GM13976 (cell line): ENCODE measurements around the gene ATXN7.

Source experiments
- DNase-seq: peaks from one replicate; pipeline ENCODE4 v3.0.0; 2012; ENCODE audit warnings: low spot score
- in situ Hi-C: fragments of 300-500 bp; cut with MboI; formaldehyde crosslinking; loops from one replicate; pipeline ENCODE4 v1.12.0; 2022; ENCODE audit warnings: low sequenced_read_pairs, mixed read lengths, inconsistent platforms; ENCODE audit not compliant: unreplicated experiment
- TF ChIP-seq, protein P1 (sequence below): IDR thresholded peaks from 2 replicates; pipeline ENCODE4 v1.5.1; 2012; ENCODE audit warnings: borderline replicate concordance, mild to moderate bottlenecking; ENCODE audit not compliant: insufficient read depth; ENCODE audit errors: extremely low read depth, missing control alignments, control extremely low read depth

ATXN7 gene

DNA sequence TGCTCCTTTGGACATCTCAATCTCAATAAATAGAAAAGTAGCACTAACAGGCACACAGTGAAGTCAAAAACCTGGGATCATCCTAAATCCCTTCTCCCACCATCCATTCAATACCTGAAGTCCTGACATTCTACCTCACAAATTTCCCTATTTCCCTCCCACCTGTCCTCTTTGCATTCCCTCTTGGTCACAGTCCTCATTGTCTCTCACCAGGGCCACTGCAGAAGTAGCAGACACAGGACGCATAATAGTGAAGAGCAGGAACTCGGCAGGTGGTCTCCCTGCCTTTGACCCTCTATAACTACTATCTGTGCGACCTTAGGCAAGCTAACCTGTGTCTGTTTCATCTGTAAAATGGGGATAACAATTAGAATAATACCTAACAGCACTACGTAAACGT lies 2.4 kb upstream of the ATXN7 start:
- no peak for DNase-seq
- in situ Hi-C loops = no loop called here
- TF ChIP-seq, protein P1, sequence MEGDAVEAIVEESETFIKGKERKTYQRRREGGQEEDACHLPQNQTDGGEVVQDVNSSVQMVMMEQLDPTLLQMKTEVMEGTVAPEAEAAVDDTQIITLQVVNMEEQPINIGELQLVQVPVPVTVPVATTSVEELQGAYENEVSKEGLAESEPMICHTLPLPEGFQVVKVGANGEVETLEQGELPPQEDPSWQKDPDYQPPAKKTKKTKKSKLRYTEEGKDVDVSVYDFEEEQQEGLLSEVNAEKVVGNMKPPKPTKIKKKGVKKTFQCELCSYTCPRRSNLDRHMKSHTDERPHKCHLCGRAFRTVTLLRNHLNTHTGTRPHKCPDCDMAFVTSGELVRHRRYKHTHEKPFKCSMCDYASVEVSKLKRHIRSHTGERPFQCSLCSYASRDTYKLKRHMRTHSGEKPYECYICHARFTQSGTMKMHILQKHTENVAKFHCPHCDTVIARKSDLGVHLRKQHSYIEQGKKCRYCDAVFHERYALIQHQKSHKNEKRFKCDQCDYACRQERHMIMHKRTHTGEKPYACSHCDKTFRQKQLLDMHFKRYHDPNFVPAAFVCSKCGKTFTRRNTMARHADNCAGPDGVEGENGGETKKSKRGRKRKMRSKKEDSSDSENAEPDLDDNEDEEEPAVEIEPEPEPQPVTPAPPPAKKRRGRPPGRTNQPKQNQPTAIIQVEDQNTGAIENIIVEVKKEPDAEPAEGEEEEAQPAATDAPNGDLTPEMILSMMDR = no peak

DNA sequence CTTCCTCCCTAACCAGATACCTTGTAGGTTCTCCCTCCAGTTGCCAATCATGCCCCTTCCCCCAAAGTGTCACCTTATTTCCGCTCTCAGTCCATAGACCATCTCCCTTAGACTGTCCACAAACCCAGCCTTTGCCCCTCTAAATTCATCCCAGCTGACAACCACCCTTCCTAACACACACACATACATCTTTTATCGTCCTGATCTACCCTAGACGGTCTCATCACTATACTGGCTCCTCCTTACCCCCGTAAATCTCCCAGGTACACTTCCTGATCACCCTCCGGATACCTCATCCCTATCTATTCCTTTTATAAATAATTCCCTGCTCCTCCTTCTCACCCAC lies 890 bp upstream of the ATXN7 start:
- DNase-seq = peak; percentile 34
- TF ChIP-seq, protein P1 = no peak
- in situ Hi-C loops = no loop called here

DNA sequence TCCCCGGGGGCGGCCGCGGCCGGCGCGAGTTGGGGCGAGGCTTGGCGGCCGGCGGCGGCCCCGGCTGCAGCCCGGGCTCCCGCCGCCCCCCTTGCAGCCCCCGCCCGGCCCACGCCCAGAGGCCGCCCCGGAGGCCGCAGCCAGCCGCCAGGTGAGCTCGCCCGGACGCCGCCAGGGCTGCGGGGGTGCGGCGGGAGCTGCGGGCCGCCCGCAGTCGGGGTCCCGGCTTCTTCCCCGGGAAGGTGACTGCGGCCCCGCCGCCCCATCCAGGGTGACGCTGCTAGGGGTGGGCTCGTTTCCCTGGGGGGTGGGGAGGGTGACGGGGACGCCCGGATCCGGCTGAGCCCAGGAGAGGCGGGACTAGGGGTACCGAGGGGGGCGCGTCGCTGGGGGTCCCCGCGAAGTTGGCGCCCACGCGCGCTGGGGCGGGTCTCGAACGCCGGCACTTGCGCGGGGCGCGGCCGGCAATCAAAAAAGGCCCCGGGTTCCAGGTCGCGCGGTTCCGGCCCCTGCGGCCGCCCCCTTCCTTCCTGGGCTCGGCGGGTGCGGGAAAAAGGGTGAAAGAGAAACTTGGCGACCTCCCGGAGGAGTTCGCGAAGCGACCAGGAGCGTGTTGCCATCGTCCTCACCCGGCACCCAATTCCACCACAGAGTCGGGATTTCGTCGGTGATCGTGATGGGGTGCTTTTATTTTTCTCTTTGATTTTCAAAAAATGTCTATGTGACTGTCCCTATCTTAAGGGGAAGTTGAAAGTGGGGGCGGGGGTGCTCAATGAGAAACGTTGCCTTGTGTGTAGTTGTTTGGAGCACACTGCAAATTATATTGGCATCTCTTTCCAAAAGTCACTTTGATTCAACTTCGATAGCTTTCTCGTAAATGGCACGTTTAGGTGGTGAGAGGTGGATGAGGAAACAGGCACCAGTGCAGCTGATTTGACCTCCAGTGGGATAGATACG lies 619 bp downstream of the ATXN7 start:
- TF ChIP-seq, protein P1 = no peak
- in situ Hi-C loops = no loop called here

DNA sequence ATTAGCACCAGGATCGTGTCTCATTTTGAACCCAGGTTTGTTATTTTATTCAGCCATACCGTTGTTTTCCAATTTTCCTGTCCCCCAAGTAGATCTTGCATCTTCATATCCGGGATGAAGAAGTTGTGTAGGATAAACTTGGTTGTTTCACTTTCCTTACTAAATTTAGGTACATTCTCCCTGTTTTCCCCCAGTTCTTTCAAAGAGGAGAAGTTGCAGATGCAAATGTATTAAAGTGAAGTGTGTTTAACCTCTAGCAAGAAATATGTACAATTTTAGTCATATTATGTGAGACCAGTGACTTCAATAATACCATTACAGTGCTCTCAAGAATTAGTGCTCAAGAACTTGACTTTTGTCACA lies 1.3 kb downstream of the ATXN7 start:
- in situ Hi-C loops = no loop called here
- TF ChIP-seq, protein P1 = no peak

More for the DNA sequence above, 619 bp downstream of the ATXN7 start:
- DNase-seq = peak; percentile 75

DNA sequence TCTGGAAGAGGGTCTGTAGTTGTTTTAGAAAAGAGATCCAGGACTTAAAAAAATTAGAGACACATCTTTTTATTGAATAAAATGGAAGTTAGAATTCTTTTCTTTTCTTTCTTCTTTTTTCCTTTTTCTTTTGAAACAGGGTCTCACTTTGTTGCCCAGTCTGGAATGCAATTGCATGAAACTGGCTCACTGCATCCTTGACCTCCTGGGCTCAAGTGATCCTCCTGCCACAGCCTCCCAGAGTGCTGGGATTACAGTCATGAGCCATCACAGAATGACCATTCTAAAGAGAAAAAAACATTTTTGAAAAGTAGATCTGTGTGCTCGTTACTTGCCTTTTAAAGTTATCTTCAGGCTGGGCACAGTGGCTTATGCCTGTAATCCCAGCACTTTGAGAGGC lies 3.6 kb downstream of the ATXN7 start:
- TF ChIP-seq, protein P1 = no peak
- in situ Hi-C loops = no loop called here
- no peak for DNase-seq

More for the DNA sequence above, 1.3 kb downstream of the ATXN7 start:
- DNase-seq = no peak

DNA sequence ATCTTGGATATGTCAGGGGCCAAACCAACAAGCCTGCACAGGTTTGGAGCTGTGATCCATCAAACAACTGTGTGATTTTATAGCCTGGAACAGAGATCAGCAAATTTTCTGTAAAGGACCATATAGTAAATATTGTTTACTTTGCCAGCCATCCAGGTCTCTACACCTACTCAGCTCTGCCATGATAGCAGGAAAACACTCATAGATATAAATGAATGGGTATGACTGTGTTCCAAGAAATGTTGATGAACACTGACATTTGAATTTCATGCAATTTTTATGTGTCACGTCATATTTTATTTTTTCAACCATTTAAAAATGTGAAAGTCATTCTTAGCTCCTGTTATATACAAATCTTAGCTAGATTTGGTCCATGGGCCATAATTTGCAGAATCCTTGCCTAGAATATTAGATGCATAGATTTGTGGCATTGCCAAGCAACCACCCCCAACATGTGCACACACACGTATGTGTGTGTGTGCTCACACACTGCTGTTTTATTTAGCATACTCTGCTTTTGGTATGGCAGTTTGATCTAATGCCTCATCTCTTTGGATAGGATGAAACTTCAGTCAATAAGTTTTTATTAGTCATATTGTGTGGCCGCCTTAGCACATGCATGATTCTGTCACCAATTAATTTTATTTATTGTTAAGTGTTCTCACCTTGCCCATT lies 6.4 kb downstream of the ATXN7 start:
- no peak for DNase-seq
- TF ChIP-seq, protein P1 = no peak
- in situ Hi-C loops = no loop called here
